Endodermal cell (in vitro differentiated cells): ENCODE measurements around the gene ANKEF1. TPM values are rescaled to one million over a fixed set of nuclear protein-coding genes. Genes with fewer than 3 reads are reported as not detected.

Experiments
- DNase-seq: peaks from one replicate; pipeline ENCODE4 v3.0.0-alpha.2; 2017
- H3K27ac ChIP-seq: 2 replicates; pipeline ENCODE4 v1.5.1; 2013; ENCODE audit warnings: mild to moderate bottlenecking, low read depth, low read length, moderate library complexity
- H3K27me3 ChIP-seq: 2 replicates; pipeline ENCODE4 v1.6.1; 2013; ENCODE audit warnings: mild to moderate bottlenecking, low read length, moderate library complexity; ENCODE audit not compliant: insufficient read depth, control insufficient read depth, poor library complexity, severe bottlenecking
- H3K36me3 ChIP-seq: 2 replicates; pipeline ENCODE4 v1.7.0; 2013; ENCODE audit warnings: mild to moderate bottlenecking, low read length, moderate library complexity; ENCODE audit not compliant: control insufficient read depth, insufficient read depth
- H3K4me1 ChIP-seq: one replicate; pipeline ENCODE4 v1.7.0; 2013; ENCODE audit warnings: low read length; ENCODE audit not compliant: control insufficient read depth, insufficient read depth
- H3K4me3 ChIP-seq: 2 replicates; pipeline ENCODE4 v1.5.1; 2013; ENCODE audit warnings: mild to moderate bottlenecking, low read length, moderate library complexity
- H3K9ac ChIP-seq: 2 replicates; pipeline ENCODE4 v1.6.1; 2013; ENCODE audit warnings: mild to moderate bottlenecking, low read length, moderate library complexity; ENCODE audit not compliant: poor library complexity, severe bottlenecking; ENCODE audit errors: extremely low read depth
- H3K9me3 ChIP-seq: 2 replicates; pipeline ENCODE4 v1.6.1; 2013; ENCODE audit warnings: mild to moderate bottlenecking, low read length, moderate library complexity; ENCODE audit not compliant: control insufficient read depth
- H3K27ac Mint-ChIP-seq: 2 replicates; pipeline ENCODE4 v1.8.0; 2020; ENCODE audit warnings: mixed read lengths
- H3K27me3 Mint-ChIP-seq: 2 replicates; pipeline ENCODE4 v1.8.0; 2021; ENCODE audit warnings: mild to moderate bottlenecking, mixed read lengths; ENCODE audit not compliant: insufficient read depth
- H3K36me3 Mint-ChIP-seq: 2 replicates; pipeline ENCODE4 v1.8.0; 2020; ENCODE audit warnings: low read depth, mixed read lengths
- H3K4me1 Mint-ChIP-seq: 2 replicates; pipeline ENCODE4 v1.8.0; 2020; ENCODE audit warnings: mixed read lengths
- H3K4me3 Mint-ChIP-seq: 2 replicates; pipeline ENCODE4 v1.8.0; 2020; ENCODE audit warnings: mild to moderate bottlenecking, moderate library complexity, mixed read lengths
- H3K9me3 Mint-ChIP-seq: 2 replicates; pipeline ENCODE4 v1.8.0; 2020; ENCODE audit warnings: mild to moderate bottlenecking, mixed read lengths
- CTCF ChIP-seq: fragments of 200-600 bp; sonication (generic); conservative IDR thresholded peaks from 2 replicates; pipeline ENCODE4 v1.5.0; 2021; ENCODE audit warnings: antibody characterized with exemption, mild to moderate bottlenecking
- whole genome bisulfite sequencing, 2 experiments: methylation state at CpG; one replicate each; pipeline versions ENCODE4 v1.1.5 to v1.1.7; 2013; ENCODE audit warnings: missing lambda C conversion rate in 2 of 2, mixed read lengths in 1 of 2; ENCODE audit not compliant: insufficient coverage in 1 of 2, insufficient read length in 1 of 2; 5-methylcytosine and 5-hydroxymethylcytosine counted together
- long read RNA-seq, 4 experiments: library from polyadenylated mRNA in 2 of 4; library from RNA in 1 of 4; library from capped mRNA in 1 of 4; stranded (forward) in 3 of 4; unstranded in 1 of 4; transcript quantifications; one replicate each; pipeline ENCODE4 v2.0.0, GENCODE V29; 2020 to 2021; ENCODE audit warnings: inconsistent platforms in 1 of 4
- polyA plus RNA-seq, 2 experiments: library from polyadenylated mRNA; stranded (reverse); fragments of 50-300 nt; gene quantifications; one replicate each; pipeline ENCODE4 v1.2.3, GENCODE V29; 2013
- total RNA-seq, 2 donors: library from RNA; stranded (reverse); fragmentation: NEBNext Ultra II Directional in 1 of 2; extraction: Animal tissue kit (Norgen Biotek cat#: 25700) in 1 of 2; gene quantifications; 2 replicates in 1 of 2; 3 replicates in 1 of 2; pipeline ENCODE4 v1.2.1, GENCODE V29; 2021

ANKEF1 gene
- total RNA-seq: 10 to 100 TPM in 1 of 2 donors, 1 to 10 TPM in 1; 8.8 to 13.1 TPM
- 4.0 TPM for polyA plus RNA-seq (2013, experiment 1 of 2)
- 3.1 TPM for polyA plus RNA-seq (2013, experiment 2 of 2)
- long read RNA-seq, experiment 1, full-length matches to known transcripts: 2 of 7 reads
- long read RNA-seq, experiment 1, partial matches to known transcripts: 4 of 7 reads
- long read RNA-seq, experiment 1, other reads (novel, unspliced or antisense): 1 of 7 reads
- long read RNA-seq, experiment 2, full-length matches to known transcripts: 27 of 44 reads
- long read RNA-seq, experiment 2, partial matches to known transcripts: 14 of 44 reads
- long read RNA-seq, experiment 2, other reads (novel, unspliced or antisense): 3 of 44 reads
- long read RNA-seq, experiment 3, full-length matches to known transcripts: 16 of 48 reads
- long read RNA-seq, experiment 3, partial matches to known transcripts: 32 of 48 reads
- long read RNA-seq, experiment 3, other reads (novel, unspliced or antisense): 0 of 48 reads
- long read RNA-seq, experiment 4, partial matches to known transcripts: 10 of 10 reads
- long read RNA-seq, experiment 4, other reads (novel, unspliced or antisense): 0 of 10 reads

- H3K4me1 Mint-ChIP-seq: peaks cover 3% of the 10 kb centered on the region
- 1 to 4% methylated on average over 20 to 65 of the region's 65 CpGs for WGBS, 2 experiments
- H3K27ac ChIP-seq: no peak within 1 kb of the TSS
- TF ChIP-seq CTCF: peak; percentile 32
- no peaks in the 10 kb centered on the region for H3K4me1 ChIP-seq
- no peaks in the 10 kb centered on the region for H3K9me3 ChIP-seq
- peak within 1 kb of the TSS; percentile 78 for H3K4me3 ChIP-seq
- H3K27ac Mint-ChIP-seq: no peak within 1 kb of the TSS
- peak; percentile 94 for DNase-seq
- peaks cover 10% of the 10 kb centered on the region for H3K27me3 Mint-ChIP-seq
- peak within 1 kb of the TSS; percentile 64 for H3K4me3 Mint-ChIP-seq
- peak within 1 kb of the TSS; percentile 64 for H3K9ac ChIP-seq
- H3K36me3 Mint-ChIP-seq: peaks cover 7% of the 10 kb centered on the region
- peaks cover 15% of the 10 kb centered on the region for H3K36me3 ChIP-seq
- H3K9me3 Mint-ChIP-seq: peaks cover 5% of the 10 kb centered on the region
- no peaks in the 10 kb centered on the region for H3K27me3 ChIP-seq
These were observed at the start of gene ANKEF1 for GRCh38 chr20:10034717-10035571. Gene ANKEF1, plus strand, starts transcription at chr20:10034987. Its CDS starts 3,315 bp downstream, at chr20:10038302.

DNA sequence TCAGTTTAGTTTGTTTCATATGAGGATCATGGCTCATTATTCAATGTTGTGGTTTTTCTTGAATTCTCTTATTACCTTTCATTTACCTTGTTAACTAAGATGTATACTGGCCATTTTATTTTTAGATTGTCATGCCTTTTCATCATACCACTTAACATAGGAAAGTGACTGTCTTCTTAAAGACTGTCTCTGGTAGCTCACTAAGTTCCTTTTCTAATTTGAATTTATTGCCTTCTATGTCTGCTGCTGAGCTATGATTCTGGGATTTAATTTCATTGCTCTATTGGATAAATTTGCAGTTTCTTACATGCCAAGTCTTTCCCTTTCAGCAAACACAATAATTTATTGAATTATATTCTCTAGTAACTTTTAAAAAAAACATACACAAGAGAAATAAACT is 49.5 kb upstream of the ANKEF1 start:
- Histone ChIP-seq H3K4me1 (peaks cover 5% of the 10 kb centered on the region), H3K27ac (no peak overlapping the region), H3K9me3 (no peaks in the 10 kb centered on the region), H3K4me3 (no peak overlapping the region), H3K9ac (no peak overlapping the region), H3K36me3 (no peaks in the 10 kb centered on the region), H3K27me3 (no peaks in the 10 kb centered on the region)
- no peak for DNase-seq
- Mint-ChIP-seq H3K4me3 (no peak overlapping the region), H3K9me3 (no peaks in the 10 kb centered on the region), H3K27me3 (no peaks in the 10 kb centered on the region), H3K27ac (no peak overlapping the region), H3K36me3 (no peaks in the 10 kb centered on the region), H3K4me1 (peaks cover 6% of the 10 kb centered on the region)
- TF ChIP-seq CTCF: no peak

GRCh38 chr20:9985773-9986172 is 49.0 kb upstream of the ANKEF1 start:
- 77 to 100% methylated on average over 1 to 2 of the region's 2 CpGs for WGBS, 2 experiments
- no peak for DNase-seq
- TF ChIP-seq CTCF: no peak

More at GRCh38 chr20:9985773-9986172, 49.0 kb upstream of the ANKEF1 start:
- Histone ChIP-seq H3K9ac (no peak overlapping the region), H3K27me3 (no peaks in the 10 kb centered on the region), H3K9me3 (no peaks in the 10 kb centered on the region), H3K27ac (no peak overlapping the region), H3K4me3 (no peak overlapping the region), H3K36me3 (no peaks in the 10 kb centered on the region), H3K4me1 (peaks cover 5% of the 10 kb centered on the region)
- no peaks in the 10 kb centered on the region for H3K36me3 Mint-ChIP-seq
- no peak overlapping the region for H3K27ac Mint-ChIP-seq
- peaks cover 6% of the 10 kb centered on the region for H3K4me1 Mint-ChIP-seq
- no peak overlapping the region for H3K4me3 Mint-ChIP-seq
- no peaks in the 10 kb centered on the region for H3K27me3 Mint-ChIP-seq
- H3K9me3 Mint-ChIP-seq: no peaks in the 10 kb centered on the region
